Mesendoderm (in vitro differentiated cells): ENCODE measurements around the gene CAST.

Experiments used
- DNase-seq: peaks from one replicate; pipeline ENCODE4 v3.0.0; 2013
- H2AK5ac ChIP-seq: 2 replicates; pipeline ENCODE4 v1.6.1; 2013; ENCODE audit warnings: low read length, inconsistent platforms
- H2BK120ac ChIP-seq: 2 replicates; pipeline ENCODE4 v1.6.1; 2013; ENCODE audit warnings: low read depth, mild to moderate bottlenecking, low read length, moderate library complexity, mixed read lengths
- H2BK15ac ChIP-seq: replicated peaks from 2 replicates; pipeline ENCODE4 v1.6.1; 2013; ENCODE audit warnings: low read depth, mild to moderate bottlenecking, moderate library complexity
- H2BK5ac ChIP-seq: 2 replicates; pipeline ENCODE4 v1.6.1; 2013; ENCODE audit warnings: low read length, inconsistent platforms
- H3K18ac ChIP-seq: 2 replicates; pipeline ENCODE4 v1.6.1; 2013; ENCODE audit warnings: mild to moderate bottlenecking, low read length, mixed read lengths
- H3K23ac ChIP-seq: one replicate; pipeline ENCODE4 v1.6.1; 2013; ENCODE audit warnings: low read length
- H3K27ac ChIP-seq: 2 replicates; pipeline ENCODE4 v1.5.1; 2013; ENCODE audit warnings: low read depth, mild to moderate bottlenecking, inconsistent platforms, low read length, moderate library complexity
- H3K27me3 ChIP-seq: 2 replicates; pipeline ENCODE4 v1.6.1; 2013; ENCODE audit warnings: low read length, control low read depth, mild to moderate bottlenecking, inconsistent platforms; ENCODE audit not compliant: insufficient read depth, poor library complexity
- H3K36me3 ChIP-seq: 2 replicates; pipeline ENCODE4 v1.6.1; 2013; ENCODE audit warnings: low read length, inconsistent platforms; ENCODE audit not compliant: control insufficient read depth, insufficient read depth
- H3K4ac ChIP-seq: one replicate; pipeline ENCODE4 v1.6.1; 2013; ENCODE audit warnings: low read depth, mild to moderate bottlenecking, low read length, moderate library complexity
- H3K4me1 ChIP-seq: 2 replicates; pipeline ENCODE4 v1.6.1; 2013; ENCODE audit warnings: low read depth, low read length, inconsistent platforms; ENCODE audit not compliant: control insufficient read depth
- H3K4me2 ChIP-seq: 2 replicates; pipeline ENCODE4 v1.6.1; 2013; ENCODE audit warnings: low read length
- H3K4me3 ChIP-seq: 2 replicates; pipeline ENCODE4 v1.5.1; 2013; ENCODE audit warnings: mild to moderate bottlenecking, low read length
- H3K56ac ChIP-seq: one replicate; pipeline ENCODE4 v1.6.1; 2013; ENCODE audit warnings: low read length
- H3K79me1 ChIP-seq: 2 replicates; pipeline ENCODE4 v1.6.1; 2013; ENCODE audit warnings: low read length, inconsistent platforms
- H3K79me2 ChIP-seq: 2 replicates; pipeline ENCODE4 v1.6.1; 2013; ENCODE audit warnings: mild to moderate bottlenecking, low read length; ENCODE audit not compliant: control insufficient read depth, insufficient read depth
- H3K9ac ChIP-seq: 2 replicates; pipeline ENCODE4 v1.6.1; 2013; ENCODE audit warnings: low read length, inconsistent platforms
- H4K5ac ChIP-seq: one replicate; pipeline ENCODE4 v1.6.1; 2013; ENCODE audit warnings: low read length
- H4K8ac ChIP-seq: one replicate; pipeline ENCODE4 v1.6.1; 2013; ENCODE audit warnings: low read depth, mild to moderate bottlenecking, control low read depth, low read length, moderate library complexity
- WGBS: extraction: QIAGEN DNeasy Blood & Tissue Kit; methylation state at CpG from one replicate; pipeline ENCODE4 v1.1.7; 2013; ENCODE audit warnings: low lambda C conversion rate, missing lambda C conversion rate; ENCODE audit not compliant: insufficient coverage; ENCODE audit errors: extremely low coverage; 5-methylcytosine and 5-hydroxymethylcytosine counted together

CAST gene

DNA sequence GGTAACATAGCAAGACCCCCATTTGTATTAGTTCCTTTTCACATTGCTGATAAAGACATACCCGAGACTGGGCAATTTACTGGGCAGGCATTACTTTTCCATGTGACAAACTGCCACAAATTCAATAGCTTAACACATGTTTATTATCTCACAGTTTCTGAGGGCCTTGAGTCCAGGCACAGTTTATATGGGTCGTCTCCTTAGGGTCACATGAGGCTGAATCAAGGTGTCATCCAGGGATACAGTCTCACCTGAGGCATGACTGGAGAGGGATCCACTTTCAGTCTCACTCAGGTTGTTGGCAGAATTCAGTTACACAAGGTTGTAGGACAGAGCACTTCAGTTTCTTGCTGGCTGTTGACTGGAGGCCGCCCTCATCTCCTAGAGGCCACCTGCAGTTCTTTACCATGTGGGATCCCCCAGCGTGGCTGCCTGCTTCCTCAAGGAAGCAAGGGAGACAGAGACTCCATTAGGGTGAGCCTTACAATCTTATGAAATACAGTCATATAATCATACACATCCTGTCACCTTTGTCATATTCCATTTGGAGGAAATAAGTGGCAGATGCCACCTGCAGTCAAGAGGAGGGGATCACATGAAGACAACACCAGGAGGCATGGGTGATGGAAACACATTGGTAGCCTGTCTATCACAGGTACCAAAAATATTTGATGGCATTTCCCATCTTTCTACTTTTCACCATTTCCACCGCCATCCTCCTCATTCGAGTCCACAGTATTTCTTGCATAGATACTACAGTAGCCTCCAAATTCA is 160.7 kb downstream of the CAST start:
- Histone ChIP-seq H3K79me1 (no peaks in the 10 kb centered on the region), H3K27ac (no peak overlapping the region), H3K27me3 (no peaks in the 10 kb centered on the region), H3K56ac (no peak overlapping the region), H3K36me3 (no peaks in the 10 kb centered on the region), H3K23ac (no peak overlapping the region), H2BK120ac (no peak overlapping the region), H3K4me3 (no peak overlapping the region), H4K5ac (no peak overlapping the region), H3K4me2 (no peak overlapping the region), H2AK5ac (no peak overlapping the region), H2BK5ac (no peak overlapping the region), H2BK15ac (no peak overlapping the region), H3K9ac (no peak overlapping the region), H3K79me2 (no peaks in the 10 kb centered on the region), H3K4ac (no peak overlapping the region), H4K8ac (no peak overlapping the region), H3K18ac (no peak overlapping the region), H3K4me1 (peaks cover 4% of the 10 kb centered on the region)
- DNase-seq: no peak
- WGBS: no CpG with 5 or more reads among the region's 6 CpGs

- H3K79me1 ChIP-seq: no peaks in the 10 kb centered on the region
- no peak overlapping the region for H2AK5ac ChIP-seq
- no peak overlapping the region for H3K4me3 ChIP-seq
- no CpG with 5 or more reads among the region's 2 CpGs for WGBS
- no peak overlapping the region for H3K4me2 ChIP-seq
- no peak overlapping the region for H3K18ac ChIP-seq
- no peaks in the 10 kb centered on the region for H3K27me3 ChIP-seq
- no peak overlapping the region for H2BK15ac ChIP-seq
- no peak overlapping the region for H3K9ac ChIP-seq
- H3K4ac ChIP-seq: no peak overlapping the region
- no peak for DNase-seq
- no peak overlapping the region for H3K23ac ChIP-seq
- H3K27ac ChIP-seq: no peak overlapping the region
- H3K79me2 ChIP-seq: no peaks in the 10 kb centered on the region
- no peak overlapping the region for H2BK120ac ChIP-seq
- H3K4me1 ChIP-seq: peaks cover 4% of the 10 kb centered on the region
- no peak overlapping the region for H4K5ac ChIP-seq
- no peak overlapping the region for H2BK5ac ChIP-seq
- H3K36me3 ChIP-seq: no peaks in the 10 kb centered on the region
- H4K8ac ChIP-seq: no peak overlapping the region
- no peak overlapping the region for H3K56ac ChIP-seq
Measured at GRCh38 chr5:96823900-96824380, 161.8 kb downstream of the CAST start.
